ENCODE data around the gene TBC1D2. TPM values are rescaled to one million over a fixed set of nuclear protein-coding genes. Genes with fewer than 3 reads are reported as not detected.
A peak's percentile ranks its signal among the peaks of the same experiment; 100 is the strongest.

Gene TBC1D2
- total and polyA plus RNA-seq, 2 experiments from 2014 or later, result 3.7 to 6.8 TPM

DNA sequence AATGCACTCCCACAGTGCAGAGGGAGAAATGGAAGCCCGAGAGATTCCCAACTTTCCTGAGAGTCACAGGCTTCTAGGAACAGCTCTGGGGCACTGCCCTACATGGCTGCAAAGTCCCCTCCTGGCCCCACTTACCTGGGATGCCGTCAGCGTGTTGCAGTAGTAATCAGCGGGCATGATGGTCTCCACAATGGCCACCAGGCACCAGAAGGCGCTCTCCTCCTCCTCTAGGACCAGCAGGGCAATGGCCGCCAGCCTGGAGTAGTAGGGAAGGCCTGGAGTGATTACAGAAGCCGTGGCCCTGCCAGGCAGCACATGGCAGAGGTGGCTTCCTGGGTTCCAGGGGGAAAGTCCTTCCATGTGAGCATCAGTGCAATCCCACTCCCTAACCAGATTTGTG is 52.3 kb downstream of the TBC1D2 start:
- peaks cover 32% of the 10 kb centered on the region for H3K4me1 Mint-ChIP-seq

GRCh38 chr9:98202252-98202651 is 53.2 kb downstream of the TBC1D2 start:
- DNase-seq (ENCODE audit: low spot score) (no peak), ATAC-seq (no peak)
- peaks cover 2% of the 10 kb centered on the region for H3K36me3 Mint-ChIP-seq (ENCODE audit: low read depth)
- no peaks in the 10 kb centered on the region for H3K36me3 ChIP-seq (ENCODE audit: insufficient read depth)
- no peak overlapping the region for H3K4me2 ChIP-seq
- H3K4me1 Mint-ChIP-seq, result peaks cover 31% of the 10 kb centered on the region
- H3F3A ChIP-seq (replicated peaks; ENCODE audit: low read depth), result no peaks in the 10 kb centered on the region
- no peaks in the 10 kb centered on the region for H4K20me1 ChIP-seq (replicated peaks; ENCODE audit: insufficient read depth)
- no peak overlapping the region for H3K4me3 ChIP-seq
- H3K27ac Mint-ChIP-seq, result no peak overlapping the region
- no peak overlapping the region for H3K4me3 Mint-ChIP-seq
- peaks cover 28% of the 10 kb centered on the region for H3K4me1 ChIP-seq (ENCODE audit: insufficient read depth)
- H3K79me2 ChIP-seq (replicated peaks; ENCODE audit: insufficient read depth), result no peaks in the 10 kb centered on the region
- no peaks in the 10 kb centered on the region for H3K9me2 ChIP-seq (ENCODE audit: insufficient read depth)
- no peak overlapping the region for H2AFZ ChIP-seq
- no peak overlapping the region for H3K27ac ChIP-seq (ENCODE audit: low read depth)
- H3K9me3 Mint-ChIP-seq, result no peaks in the 10 kb centered on the region; the same call in 2 of the 3 replicates
- no peaks in the 10 kb centered on the region for H3K27me3 ChIP-seq (ENCODE audit: insufficient read depth)
- peaks cover 4% of the 10 kb centered on the region for H3K27me3 Mint-ChIP-seq (ENCODE audit: insufficient read depth, low read depth, poor library complexity)
- no peak for TF ChIP-seq STAT1 (IDR thresholded peaks at IDR 0.05; ENCODE audit: unreplicated experiment)
- TF ChIP-seq CREB1 (CRISPR knock-in tag; IDR thresholded peaks at IDR 0.05; ENCODE audit: low read depth), result no peak
- TF ChIP-seq, protein P1, sequence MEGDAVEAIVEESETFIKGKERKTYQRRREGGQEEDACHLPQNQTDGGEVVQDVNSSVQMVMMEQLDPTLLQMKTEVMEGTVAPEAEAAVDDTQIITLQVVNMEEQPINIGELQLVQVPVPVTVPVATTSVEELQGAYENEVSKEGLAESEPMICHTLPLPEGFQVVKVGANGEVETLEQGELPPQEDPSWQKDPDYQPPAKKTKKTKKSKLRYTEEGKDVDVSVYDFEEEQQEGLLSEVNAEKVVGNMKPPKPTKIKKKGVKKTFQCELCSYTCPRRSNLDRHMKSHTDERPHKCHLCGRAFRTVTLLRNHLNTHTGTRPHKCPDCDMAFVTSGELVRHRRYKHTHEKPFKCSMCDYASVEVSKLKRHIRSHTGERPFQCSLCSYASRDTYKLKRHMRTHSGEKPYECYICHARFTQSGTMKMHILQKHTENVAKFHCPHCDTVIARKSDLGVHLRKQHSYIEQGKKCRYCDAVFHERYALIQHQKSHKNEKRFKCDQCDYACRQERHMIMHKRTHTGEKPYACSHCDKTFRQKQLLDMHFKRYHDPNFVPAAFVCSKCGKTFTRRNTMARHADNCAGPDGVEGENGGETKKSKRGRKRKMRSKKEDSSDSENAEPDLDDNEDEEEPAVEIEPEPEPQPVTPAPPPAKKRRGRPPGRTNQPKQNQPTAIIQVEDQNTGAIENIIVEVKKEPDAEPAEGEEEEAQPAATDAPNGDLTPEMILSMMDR (conservative IDR thresholded peaks at IDR 0.05; ENCODE audit: low read depth in 2 of 2), result no peak
- TF ChIP-seq NANOG (IDR thresholded peaks at IDR 0.05; ENCODE audit: borderline replicate concordance), result no peak
- no peak for TF ChIP-seq ETS1 (IDR thresholded peaks at IDR 0.05)
- TF ChIP-seq POLR2AphosphoS5 (IDR thresholded peaks at IDR 0.05; ENCODE audit: low read depth), result no peak
- no peak for TF ChIP-seq ZNF114 (CRISPR knock-in tag; IDR thresholded peaks at IDR 0.05)
- no peak for TF ChIP-seq ZNF331 (CRISPR knock-in tag; IDR thresholded peaks at IDR 0.05; ENCODE audit: low read depth)
- TF ChIP-seq JUNB (IDR thresholded peaks at IDR 0.05; ENCODE audit: unreplicated experiment), result no peak

More for the DNA sequence above, 52.3 kb downstream of the TBC1D2 start:
- H3F3A ChIP-seq (replicated peaks; ENCODE audit: low read depth), result no peaks in the 10 kb centered on the region
- no peak overlapping the region for H3K27ac ChIP-seq (ENCODE audit: low read depth)
- H3K27me3 ChIP-seq (ENCODE audit: insufficient read depth), result no peaks in the 10 kb centered on the region
- TF ChIP-seq, protein P1 (conservative IDR thresholded peaks at IDR 0.05; ENCODE audit: low read depth in 2 of 2), result peak; percentile 22 to 54; a peak in 3 of 4 replicates
- no peak for TF ChIP-seq EZH2 (IDR thresholded peaks at IDR 0.05; ENCODE audit: low read depth, unreplicated experiment)
- Mint-ChIP-seq H3K9me3 (peaks cover 5% of the 10 kb centered on the region), H3K4me3 (no peak overlapping the region), H3K27me3 (ENCODE audit: insufficient read depth, low read depth, poor library complexity) (peaks cover 4% of the 10 kb centered on the region), H3K27ac (no peak overlapping the region), H3K36me3 (ENCODE audit: low read depth) (peaks cover 11% of the 10 kb centered on the region)
- no peak for DNase-seq (ENCODE audit: low spot score)
- no peak overlapping the region for H3K4me2 ChIP-seq
- H2AFZ ChIP-seq, result no peak overlapping the region
- ATAC-seq, result no peak
- H3K79me2 ChIP-seq (replicated peaks; ENCODE audit: insufficient read depth), result no peaks in the 10 kb centered on the region
- H4K20me1 ChIP-seq (replicated peaks; ENCODE audit: insufficient read depth), result no peaks in the 10 kb centered on the region
- H3K4me3 ChIP-seq, result no peak overlapping the region
- H3K9me2 ChIP-seq (ENCODE audit: insufficient read depth), result no peaks in the 10 kb centered on the region
- H3K36me3 ChIP-seq (ENCODE audit: insufficient read depth), result no peaks in the 10 kb centered on the region
- peaks cover 28% of the 10 kb centered on the region for H3K4me1 ChIP-seq (ENCODE audit: insufficient read depth)
